ENCODE measurements around the gene MBD3.

MBD3 gene

GRCh38 chr19:1528596-1529429 lies 63.9 kb downstream of the MBD3 start:
- no peak for TF ChIP-seq CTCF (conservative IDR thresholded peaks at IDR 0.05; ENCODE audit: low read depth, low read length)
- DNase-seq (ENCODE audit: low read depth): no peak
- H3K4me3 ChIP-seq (ENCODE audit: low read length): no peak overlapping the region

- TF ChIP-seq CTCF (conservative IDR thresholded peaks at IDR 0.05; ENCODE audit: low read depth, low read length): no peak
- no peak for DNase-seq (ENCODE audit: low read depth)
- no peak overlapping the region for H3K4me3 ChIP-seq (ENCODE audit: low read length)
These were observed 64.9 kb downstream of the MBD3 start for GRCh38 chr19:1527650-1528309.

GRCh38 chr19:1526979-1527649 lies 65.6 kb downstream of the MBD3 start:
- DNase-seq (ENCODE audit: low read depth): no peak
- no peak for TF ChIP-seq CTCF (conservative IDR thresholded peaks at IDR 0.05; ENCODE audit: low read depth, low read length)
- H3K4me3 ChIP-seq (ENCODE audit: low read length): no peak overlapping the region

- DNase-seq (ENCODE audit: low read depth): no peak
- H3K4me3 ChIP-seq (ENCODE audit: low read length): no peak overlapping the region
- TF ChIP-seq CTCF (conservative IDR thresholded peaks at IDR 0.05; ENCODE audit: low read depth, low read length): no peak
These were observed 66.4 kb downstream of the MBD3 start for GRCh38 chr19:1526066-1526778.

- TF ChIP-seq CTCF (conservative IDR thresholded peaks at IDR 0.05; ENCODE audit: low read depth, low read length): no peak
- no peak for DNase-seq (ENCODE audit: low read depth)
- H3K4me3 ChIP-seq (ENCODE audit: low read length): no peak overlapping the region
These were observed 67.3 kb downstream of the MBD3 start for GRCh38 chr19:1525343-1525742.

- no peak overlapping the region for H3K4me3 ChIP-seq (ENCODE audit: low read length)
- TF ChIP-seq CTCF (conservative IDR thresholded peaks at IDR 0.05; ENCODE audit: low read depth, low read length): no peak
- no peak for DNase-seq (ENCODE audit: low read depth)
These were observed 67.7 kb downstream of the MBD3 start for GRCh38 chr19:1524972-1525325.

All from retinal pigment epithelial cell (primary cell).